CD4-positive, alpha-beta memory T cell (primary cell): Measurements from ENCODE around the gene OXSR1. TPM values are rescaled to one million over a fixed set of nuclear protein-coding genes. Genes with fewer than 3 reads are reported as not detected.
"Not testable (repeated sequence)": the region's sequence is repeated elsewhere in the genome, so short reads cannot be mapped to it uniquely, and the experiment has no call there.

Experiments used
- CTCF ChIA-PET: fragments of 350-600 bp; sonication (Branson Sonifier 250); formaldehyde crosslinking; loops from one replicate; lab custom pipeline; 2021; ENCODE audit warnings: inconsistent platforms; ENCODE audit not compliant: partially characterized antibody; lab: Charles Lee
- POLR2A ChIA-PET: fragments of 350-600 bp; sonication (Branson Sonifier 250); formaldehyde crosslinking; loops from one replicate; lab custom pipeline; 2021; ENCODE audit not compliant: partially characterized antibody; lab: Charles Lee
- DNase-seq, 5 donors: peaks; one replicate each; pipeline versions ENCODE4 v3.0.0 to v3.0.0-alpha.2; 2020 to 2022; ENCODE audit warnings: mixed read lengths in 1 of 5
- H3K27ac ChIP-seq: one replicate; pipeline ENCODE4 v1.7.0; 2013; ENCODE audit warnings: low read depth, low read length
- H3K27me3 ChIP-seq: 2 replicates; pipeline ENCODE4 v1.7.0; 2013; ENCODE audit warnings: mild to moderate bottlenecking, low read length, moderate library complexity; ENCODE audit not compliant: insufficient read depth
- H3K36me3 ChIP-seq: 2 replicates; pipeline ENCODE4 v1.7.0; 2013; ENCODE audit warnings: mild to moderate bottlenecking, low read length, moderate library complexity; ENCODE audit not compliant: insufficient read depth
- H3K4me1 ChIP-seq: 2 replicates; pipeline ENCODE4 v1.7.0; 2013; ENCODE audit warnings: mild to moderate bottlenecking, low read length, moderate library complexity; ENCODE audit not compliant: insufficient read depth
- H3K4me3 ChIP-seq, 2 donors: one replicate each; pipeline ENCODE4 v1.7.0; 2013; ENCODE audit warnings: low read length in 2 of 2, mild to moderate bottlenecking in 1 of 2
- H3K9me3 ChIP-seq, 2 donors: one replicate each; pipeline ENCODE4 v1.7.0; 2013; ENCODE audit warnings: low read length in 2 of 2, control low read depth in 1 of 2; ENCODE audit not compliant: control insufficient read depth in 1 of 2
- H3K27ac Mint-ChIP-seq, 7 donors: one replicate each; pipeline ENCODE4 v1.8.0; 2020 to 2021; ENCODE audit warnings: mixed read lengths in 7 of 7, mild to moderate bottlenecking in 6 of 7, inconsistent platforms in 3 of 7, moderate library complexity in 3 of 7
- H3K27me3 Mint-ChIP-seq, 2 donors: one replicate each; pipeline ENCODE4 v1.8.0; 2020 to 2021; ENCODE audit warnings: mixed read lengths in 2 of 2
- H3K36me3 Mint-ChIP-seq, 2 donors: one replicate each; pipeline ENCODE4 v1.8.0; 2020 to 2021; ENCODE audit warnings: mixed read lengths in 2 of 2, inconsistent platforms in 1 of 2, mild to moderate bottlenecking in 1 of 2
- H3K4me1 Mint-ChIP-seq, 4 donors: one replicate each; pipeline ENCODE4 v1.8.0; 2020 to 2021; ENCODE audit warnings: mixed read lengths in 4 of 4, mild to moderate bottlenecking in 1 of 4
- H3K4me3 Mint-ChIP-seq, 8 donors: one replicate each; pipeline ENCODE4 v1.8.0; 2020 to 2021; ENCODE audit warnings: mixed read lengths in 8 of 8, mild to moderate bottlenecking in 7 of 8, moderate library complexity in 6 of 8, inconsistent platforms in 3 of 8
- H3K9me3 Mint-ChIP-seq, 8 donors: one replicate each; pipeline ENCODE4 v1.8.0; 2020 to 2021; ENCODE audit warnings: mixed read lengths in 8 of 8, mild to moderate bottlenecking in 5 of 8, inconsistent platforms in 3 of 8, moderate library complexity in 1 of 8
- intact Hi-C: fragments of 100-400 bp; cut with micrococcal nuclease; formaldehyde crosslinking; loops from one replicate; pipeline ENCODE4 v1.15.1; 2023
- polyA plus RNA-seq, 2 donors: library from polyadenylated mRNA; unstranded; fragments of 300-500 nt; fragmentation: Illumina TruSeq; gene quantifications; one replicate each; pipeline ENCODE4 v1.2.3, GENCODE V29; 2021
- total RNA-seq, 2 experiments: library from RNA; stranded (reverse); gene quantifications; one replicate each; pipeline ENCODE4 v1.2.3, GENCODE V29; 2021

Gene OXSR1
- total and polyA plus RNA-seq, 4 experiments from 2014 or later, result 13.3 to 43.9 (median 28.8) TPM

DNA sequence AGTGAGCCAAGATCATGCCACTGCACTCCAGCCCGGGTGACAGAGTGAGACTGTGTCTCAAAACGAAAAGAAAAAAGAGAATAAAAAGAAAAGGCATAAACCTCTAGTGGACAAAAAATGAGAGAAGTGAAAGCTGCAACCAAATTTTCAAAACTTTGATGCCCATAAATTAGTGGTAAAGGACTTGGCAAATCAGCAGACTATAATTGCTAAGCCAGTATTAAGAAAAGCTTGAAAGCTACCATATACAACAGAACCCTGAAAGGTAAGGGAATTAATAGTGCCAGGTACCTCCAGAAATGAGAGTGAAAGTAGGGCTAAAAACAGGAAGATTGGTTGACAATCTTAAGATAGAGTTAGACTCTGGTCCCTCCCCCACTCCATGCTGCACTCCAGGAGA is 67.4 kb downstream of the OXSR1 start:
- peaks cover 0 to 4% of the 10 kb centered on the region in 2 donors for H3K9me3 ChIP-seq
- Mint-ChIP-seq H3K4me1 (peaks cover 0 to 3% (median under 1%) of the 10 kb centered on the region in 4 donors), H3K4me3 (no peak overlapping the region), H3K36me3 (peaks cover 74 to 75% of the 10 kb centered on the region in 2 donors), H3K27me3 (no peaks in the 10 kb centered on the region), H3K27ac (peak overlapping the region in 2 of 7 donors; percentile 22 to 53), H3K9me3 (peaks cover 0 to 26% (median 15%) of the 10 kb centered on the region in 8 donors)
- ChIA-PET CTCF (no interaction called here), POLR2A (no interaction called here)
- H3K4me3 ChIP-seq, result no peak overlapping the region
- no peak overlapping the region for H3K27ac ChIP-seq
- no peaks in the 10 kb centered on the region for H3K27me3 ChIP-seq
- H3K4me1 ChIP-seq, result no peaks in the 10 kb centered on the region
- H3K36me3 ChIP-seq, result peaks cover 31% of the 10 kb centered on the region
- intact Hi-C loops, result no loop called here
- no peak for DNase-seq

DNA sequence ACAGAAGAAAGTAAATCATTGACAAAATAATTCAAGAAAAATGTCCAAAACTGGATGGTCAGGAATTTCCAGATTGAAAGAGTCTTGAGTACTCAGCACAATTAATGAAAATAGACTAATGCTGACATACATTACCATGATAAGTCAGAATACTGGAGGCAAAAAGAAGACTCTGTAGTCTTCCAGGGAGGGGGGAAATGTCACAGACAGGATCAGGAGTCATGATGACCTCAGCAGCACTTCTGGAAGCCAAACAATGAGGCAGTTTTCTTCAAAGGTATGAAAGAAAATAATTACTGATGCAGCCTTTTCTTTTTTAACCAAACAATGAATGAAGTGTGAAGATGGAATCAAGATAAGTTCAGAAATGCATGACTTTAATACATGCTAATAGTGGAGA is 70.1 kb downstream of the OXSR1 start:
- peaks cover 6 to 47% (median 32%) of the 10 kb centered on the region in 8 donors for H3K9me3 Mint-ChIP-seq
- Histone ChIP-seq H3K36me3 (peaks cover 30% of the 10 kb centered on the region), H3K4me1 (no peaks in the 10 kb centered on the region), H3K4me3 (no peak overlapping the region), H3K9me3 (peaks cover 0 to 4% of the 10 kb centered on the region in 2 donors), H3K27me3 (no peaks in the 10 kb centered on the region), H3K27ac (no peak overlapping the region)
- no peak overlapping the region for H3K27ac Mint-ChIP-seq
- ChIA-PET POLR2A (interaction anchor here (0.7 kb wide), 1 partner anchor 1213 kb away, joined by 3 read pairs; no protein-coding TSS in a partner anchor), CTCF (interaction anchor here (1.5 kb wide), 1 partner anchor 116 kb away, joined by 5 read pairs; no protein-coding TSS in a partner anchor)
- no peak overlapping the region for H3K4me3 Mint-ChIP-seq
- H3K27me3 Mint-ChIP-seq, result no peaks in the 10 kb centered on the region
- peaks cover 0 to 3% (median under 1%) of the 10 kb centered on the region in 4 donors for H3K4me1 Mint-ChIP-seq
- peaks cover 82 to 85% of the 10 kb centered on the region in 2 donors for H3K36me3 Mint-ChIP-seq
- no peak for DNase-seq
- intact Hi-C loops, result no loop called here

DNA sequence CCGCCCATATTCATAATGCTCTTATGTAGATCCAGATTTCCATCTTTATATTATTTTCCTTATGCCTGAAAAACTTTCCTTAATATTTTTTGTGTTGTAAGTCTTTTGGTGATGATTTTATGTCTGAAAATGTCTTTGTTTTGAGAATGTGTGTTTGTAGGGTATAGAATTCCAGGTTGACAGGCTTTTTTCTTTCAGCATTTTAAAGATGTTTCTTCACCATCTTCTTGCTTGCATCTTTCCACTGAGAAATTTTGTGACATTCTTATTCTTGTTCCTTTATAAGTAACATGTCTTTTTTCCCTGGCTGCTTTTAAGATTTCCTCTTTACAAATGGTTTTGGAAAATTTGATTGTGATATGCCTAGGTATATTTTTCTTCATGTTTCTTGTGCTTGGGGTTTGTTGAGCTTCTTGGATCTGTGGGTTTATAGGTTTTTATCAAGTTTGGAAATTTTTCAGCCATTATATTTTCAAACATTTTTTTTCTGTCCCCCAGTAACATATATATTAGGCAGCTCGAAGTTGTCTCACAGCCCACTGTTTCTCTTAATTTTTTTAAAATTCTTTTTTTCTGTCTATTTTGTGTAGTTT is 73.2 kb downstream of the OXSR1 start:
- Mint-ChIP-seq H3K27me3 (no peaks in the 10 kb centered on the region), H3K4me1 (peaks cover 0 to 4% (median 0%) of the 10 kb centered on the region in 4 donors), H3K27ac (no peak overlapping the region), H3K36me3 (peaks cover 71 to 84% of the 10 kb centered on the region in 2 donors), H3K9me3 (peaks cover 6 to 47% (median 32%) of the 10 kb centered on the region in 8 donors), H3K4me3 (no peak overlapping the region)
- H3K9me3 ChIP-seq, result peaks cover 0 to 4% of the 10 kb centered on the region in 2 donors
- POLR2A ChIA-PET, result no interaction called here
- no peaks in the 10 kb centered on the region for H3K27me3 ChIP-seq
- no peak for DNase-seq
- H3K27ac ChIP-seq, result no peak overlapping the region
- peaks cover 22% of the 10 kb centered on the region for H3K36me3 ChIP-seq
- no peaks in the 10 kb centered on the region for H3K4me1 ChIP-seq
- intact Hi-C loops, result no loop called here
- CTCF ChIA-PET, result interaction anchor here (1.7 kb wide), 1 partner anchor 121 kb away, joined by 8 read pairs; no protein-coding TSS in a partner anchor
- H3K4me3 ChIP-seq, result no peak overlapping the region

DNA sequence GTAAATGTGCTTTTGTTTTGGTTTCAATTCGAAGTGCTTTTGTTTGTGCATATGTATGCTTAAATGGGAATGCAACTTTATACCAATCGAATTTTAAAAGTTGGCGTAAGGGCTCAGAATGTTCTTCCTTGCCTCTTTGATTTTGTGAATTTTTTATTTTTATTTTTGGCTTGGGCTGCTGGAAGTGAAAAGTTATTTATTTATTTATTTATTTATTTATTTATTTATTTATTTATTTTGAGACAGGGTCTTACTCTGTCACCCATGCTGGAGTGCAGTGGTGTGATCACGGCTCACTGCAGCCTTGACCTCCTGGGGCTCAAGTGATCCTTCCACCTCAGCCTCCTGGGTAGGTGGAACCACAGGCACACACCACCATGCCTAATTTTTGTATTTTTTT is 77.5 kb downstream of the OXSR1 start:
- H3K9me3 ChIP-seq, H3K4me3 ChIP-seq, H3K27ac ChIP-seq, CTCF ChIA-PET, H3K36me3 ChIP-seq, intact Hi-C loops, POLR2A ChIA-PET, H3K27ac Mint-ChIP-seq, H3K27me3 ChIP-seq, H3K4me1 Mint-ChIP-seq, H3K4me1 ChIP-seq, H3K4me3 Mint-ChIP-seq, DNase-seq, H3K27me3 Mint-ChIP-seq: not testable (repeated sequence)
- peaks cover 4 to 21% (median 15%) of the 10 kb centered on the region in 8 donors for H3K9me3 Mint-ChIP-seq
- peaks cover 54 to 78% of the 10 kb centered on the region in 2 donors for H3K36me3 Mint-ChIP-seq

DNA sequence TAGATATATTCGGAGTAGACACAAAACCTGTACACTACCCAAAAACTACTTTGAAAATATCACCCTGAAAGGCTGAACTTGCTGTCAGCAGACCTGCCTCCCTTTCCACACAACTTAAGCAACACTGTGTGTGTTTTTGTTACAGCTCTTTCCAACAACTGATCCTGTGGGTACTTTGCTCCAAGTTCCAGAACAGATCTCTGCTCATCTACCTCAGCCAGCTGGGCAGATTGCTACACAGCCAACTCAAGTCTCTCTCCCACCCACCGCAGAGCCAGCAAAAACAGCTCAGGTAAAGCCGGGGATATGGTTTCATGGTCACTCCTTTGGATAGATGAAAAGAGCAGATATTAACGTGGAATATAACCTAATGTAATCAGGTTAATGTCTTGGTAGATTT is 80.6 kb downstream of the OXSR1 start:
- H3K36me3 ChIP-seq, result peaks cover 20% of the 10 kb centered on the region
- CTCF ChIA-PET, result no interaction called here
- POLR2A ChIA-PET, result no interaction called here
- no peak overlapping the region for H3K4me3 ChIP-seq
- intact Hi-C loops, result loop anchor here (2.0 kb wide), 1 partner anchor 17 kb away; no protein-coding TSS in a partner anchor
- H3K27me3 Mint-ChIP-seq, result no peaks in the 10 kb centered on the region
- H3K4me3 Mint-ChIP-seq, result no peak overlapping the region
- H3K36me3 Mint-ChIP-seq, result peaks cover 37 to 73% of the 10 kb centered on the region in 2 donors
- peak overlapping the region in 1 of 7 donors; percentile 25 for H3K27ac Mint-ChIP-seq
- peaks cover 0 to 4% (median 0%) of the 10 kb centered on the region in 4 donors for H3K4me1 Mint-ChIP-seq
- no peaks in the 10 kb centered on the region for H3K27me3 ChIP-seq
- H3K27ac ChIP-seq, result no peak overlapping the region
- H3K9me3 Mint-ChIP-seq, result no peaks in the 10 kb centered on the region
- no peaks in the 10 kb centered on the region for H3K9me3 ChIP-seq
- no peaks in the 10 kb centered on the region for H3K4me1 ChIP-seq
- no peak for DNase-seq

DNA sequence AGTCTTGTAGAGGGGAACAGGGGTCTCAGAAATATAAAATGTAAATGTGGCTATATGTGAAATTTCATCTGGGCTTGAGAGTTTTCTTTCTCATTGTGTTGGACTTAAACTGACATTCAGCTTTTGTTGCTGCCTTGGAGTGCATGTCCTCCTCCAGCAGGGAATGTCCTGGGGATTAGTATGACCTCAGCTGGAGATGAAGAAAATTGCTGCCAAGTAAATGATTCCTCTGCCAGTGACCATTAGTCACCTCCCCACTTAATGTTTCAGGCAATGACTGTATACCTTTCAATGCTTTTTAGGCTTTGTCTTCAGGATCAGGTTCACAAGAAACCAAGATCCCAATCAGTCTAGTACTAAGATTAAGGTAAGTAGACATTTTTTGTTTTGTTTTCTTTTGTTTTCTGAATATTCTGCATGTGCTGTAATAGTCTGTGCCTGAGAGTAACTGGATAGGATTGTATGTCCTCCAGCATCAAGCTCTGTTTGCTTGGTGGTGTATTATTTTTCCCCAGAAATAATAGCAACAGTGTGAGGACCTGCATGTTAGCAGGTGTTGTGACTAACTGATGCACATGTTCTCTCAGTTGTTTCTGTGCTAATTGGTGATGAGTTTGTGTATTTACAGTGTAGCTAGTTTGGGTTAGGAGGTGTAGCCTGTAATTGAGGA is 82.2 kb downstream of the OXSR1 start:
- H3K36me3 ChIP-seq, result peaks cover 35% of the 10 kb centered on the region
- no peaks in the 10 kb centered on the region for H3K27me3 ChIP-seq
- ChIA-PET POLR2A (no interaction called here), CTCF (interaction anchor here (1.1 kb wide), 1 partner anchor 273 kb away, joined by 3 read pairs; no protein-coding TSS in a partner anchor)
- Mint-ChIP-seq H3K36me3 (peaks cover 49 to 81% of the 10 kb centered on the region in 2 donors), H3K4me3 (no peak overlapping the region), H3K9me3 (no peaks in the 10 kb centered on the region), H3K4me1 (peaks cover 0 to 4% (median 0%) of the 10 kb centered on the region in 4 donors), H3K27me3 (no peaks in the 10 kb centered on the region), H3K27ac (peak overlapping the region in 3 of 7 donors; percentile 14 to 61 (median 34))
- H3K4me1 ChIP-seq, result no peaks in the 10 kb centered on the region
- no peaks in the 10 kb centered on the region for H3K9me3 ChIP-seq
- H3K27ac ChIP-seq, result no peak overlapping the region
- no peak for DNase-seq
- H3K4me3 ChIP-seq, result no peak overlapping the region
- intact Hi-C loops, result no loop called here

DNA sequence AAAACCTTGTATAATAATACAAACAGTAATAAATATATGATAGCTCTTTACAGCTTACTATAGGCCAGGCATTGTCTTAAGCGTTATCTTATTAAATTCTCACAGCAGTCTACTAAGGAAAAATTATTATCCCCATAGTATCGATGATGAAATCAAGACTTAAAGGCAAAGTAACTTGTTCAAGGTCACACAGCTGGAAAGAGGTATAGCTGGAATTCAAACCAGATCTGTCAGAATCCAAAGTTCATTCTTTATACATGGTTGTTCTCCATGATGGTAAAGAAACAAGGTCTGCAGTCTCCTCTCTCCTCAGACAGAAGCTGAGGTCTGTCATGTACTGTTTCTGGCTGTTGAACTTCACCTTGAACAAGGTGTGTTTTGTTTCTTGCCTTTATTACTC is 84.9 kb downstream of the OXSR1 start:
- no peak for DNase-seq

More for the DNA sequence above, 84.9 kb downstream of the OXSR1 start:
- ChIA-PET CTCF (interaction anchor here (1.3 kb wide), 1 partner anchor 142 kb away, joined by 3 read pairs; no protein-coding TSS in a partner anchor), POLR2A (no interaction called here)
- Histone ChIP-seq H3K4me1 (no peaks in the 10 kb centered on the region), H3K4me3 (no peak overlapping the region), H3K9me3 (no peaks in the 10 kb centered on the region), H3K27ac (no peak overlapping the region), H3K27me3 (no peaks in the 10 kb centered on the region), H3K36me3 (peaks cover 49% of the 10 kb centered on the region)
- H3K27me3 Mint-ChIP-seq, result no peaks in the 10 kb centered on the region
- no peak overlapping the region for H3K4me3 Mint-ChIP-seq
- H3K9me3 Mint-ChIP-seq, result no peaks in the 10 kb centered on the region
- peaks cover 0 to 2% (median 0%) of the 10 kb centered on the region in 4 donors for H3K4me1 Mint-ChIP-seq
- H3K36me3 Mint-ChIP-seq, result peaks cover 63 to 86% of the 10 kb centered on the region in 2 donors
- intact Hi-C loops, result no loop called here
- H3K27ac Mint-ChIP-seq, result no peak overlapping the region
